ENCODE results near the gene CHRNA3.

GRCh38 chr15:78641102-78641748 lies 20.4 kb upstream of the CHRNA3 start, which contains the start of gene CHRNB4:
- TF ChIP-seq, protein P1, sequence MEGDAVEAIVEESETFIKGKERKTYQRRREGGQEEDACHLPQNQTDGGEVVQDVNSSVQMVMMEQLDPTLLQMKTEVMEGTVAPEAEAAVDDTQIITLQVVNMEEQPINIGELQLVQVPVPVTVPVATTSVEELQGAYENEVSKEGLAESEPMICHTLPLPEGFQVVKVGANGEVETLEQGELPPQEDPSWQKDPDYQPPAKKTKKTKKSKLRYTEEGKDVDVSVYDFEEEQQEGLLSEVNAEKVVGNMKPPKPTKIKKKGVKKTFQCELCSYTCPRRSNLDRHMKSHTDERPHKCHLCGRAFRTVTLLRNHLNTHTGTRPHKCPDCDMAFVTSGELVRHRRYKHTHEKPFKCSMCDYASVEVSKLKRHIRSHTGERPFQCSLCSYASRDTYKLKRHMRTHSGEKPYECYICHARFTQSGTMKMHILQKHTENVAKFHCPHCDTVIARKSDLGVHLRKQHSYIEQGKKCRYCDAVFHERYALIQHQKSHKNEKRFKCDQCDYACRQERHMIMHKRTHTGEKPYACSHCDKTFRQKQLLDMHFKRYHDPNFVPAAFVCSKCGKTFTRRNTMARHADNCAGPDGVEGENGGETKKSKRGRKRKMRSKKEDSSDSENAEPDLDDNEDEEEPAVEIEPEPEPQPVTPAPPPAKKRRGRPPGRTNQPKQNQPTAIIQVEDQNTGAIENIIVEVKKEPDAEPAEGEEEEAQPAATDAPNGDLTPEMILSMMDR (IDR thresholded peaks at IDR 0.05), result peak in 2 of 6 experiments; percentile 13 to 41
- no peak for TF ChIP-seq POLR2A (IDR thresholded peaks at IDR 0.05)
